HG03432 (cell line): ENCODE results near the gene SRSF3.
A peak's percentile ranks its signal among the peaks of the same experiment; 100 is the strongest.

Experiments used
- ATAC-seq: cut with Tn5 transposase; IDR thresholded peaks from one replicate; pipeline ENCODE4 v1.9.1; 2021; ENCODE audit warnings: mild to moderate bottlenecking, moderate library complexity; ENCODE audit not compliant: unreplicated experiment

Gene SRSF3

DNA sequence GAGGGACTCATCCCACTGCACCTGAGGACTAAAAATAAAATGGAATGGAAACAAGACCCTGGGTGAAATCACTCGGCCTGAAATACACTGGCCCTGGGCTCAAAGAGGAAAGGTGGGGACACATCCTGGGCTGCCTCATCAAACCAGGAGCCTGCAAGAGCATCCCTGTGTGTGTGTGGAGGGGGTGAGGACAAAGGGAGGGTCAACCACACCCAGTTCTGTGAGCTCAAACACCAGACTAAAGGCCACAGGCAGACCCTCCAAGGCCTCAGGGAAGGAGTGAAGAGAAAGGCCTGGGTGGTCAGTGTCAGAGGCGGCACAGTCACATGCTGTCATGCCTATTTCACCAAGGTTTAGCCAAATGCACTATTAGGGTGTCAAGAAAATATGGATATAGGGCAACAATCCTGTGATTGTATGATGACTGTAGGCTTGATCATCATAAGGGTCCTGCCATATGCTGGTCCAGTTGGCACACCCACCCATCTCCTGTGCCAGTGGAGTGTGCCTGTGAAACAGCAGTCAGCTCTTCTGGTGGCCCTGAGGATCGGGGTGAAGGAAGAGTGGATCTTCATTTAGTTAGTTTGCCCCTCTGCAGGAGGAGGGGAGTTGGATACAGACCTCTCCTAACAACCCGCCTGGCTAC is 28.9 kb downstream of the SRSF3 start:
- peak; percentile 13 for ATAC-seq

DNA sequence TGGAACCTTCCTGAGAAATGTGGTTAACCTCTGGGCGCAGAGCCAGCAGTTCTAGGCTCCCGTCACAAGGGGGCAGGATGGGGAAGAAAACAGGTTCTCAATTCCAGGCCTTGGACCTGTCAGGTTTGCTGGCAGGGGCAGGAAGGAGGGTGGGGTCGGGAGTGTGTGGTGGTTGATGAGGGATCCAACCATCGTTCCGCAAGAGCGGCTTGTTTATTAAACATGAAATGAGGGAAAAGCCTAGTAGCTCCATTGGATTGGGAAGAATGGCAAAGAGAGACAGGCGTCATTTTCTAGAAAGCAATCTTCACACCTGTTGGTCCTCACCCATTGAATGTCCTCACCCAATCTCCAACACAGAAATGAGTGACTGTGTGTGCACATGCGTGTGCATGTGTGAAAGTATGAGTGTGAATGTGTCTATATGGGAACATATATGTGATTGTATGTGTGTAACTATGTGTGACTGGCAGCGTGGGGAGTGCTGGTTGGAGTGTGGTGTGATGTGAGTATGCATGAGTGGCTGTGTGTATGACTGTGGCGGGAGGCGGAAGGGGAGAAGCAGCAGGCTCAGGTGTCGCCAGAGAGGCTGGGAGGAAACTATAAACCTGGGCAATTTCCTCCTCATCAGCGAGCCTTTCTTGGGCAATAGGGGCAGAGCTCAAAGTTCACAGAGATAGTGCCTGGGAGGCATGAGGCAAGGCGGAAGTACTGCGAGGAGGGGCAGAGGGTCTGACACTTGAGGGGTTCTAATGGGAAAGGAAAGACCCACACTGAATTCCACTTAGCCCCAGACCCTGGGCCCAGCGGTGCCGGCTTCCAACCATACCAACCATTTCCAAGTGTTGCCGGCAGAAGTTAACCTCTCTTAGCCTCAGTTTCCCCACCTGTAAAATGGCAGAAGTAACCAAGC is 29.6 kb downstream of the SRSF3 start:
- peak; percentile 60 for ATAC-seq

DNA sequence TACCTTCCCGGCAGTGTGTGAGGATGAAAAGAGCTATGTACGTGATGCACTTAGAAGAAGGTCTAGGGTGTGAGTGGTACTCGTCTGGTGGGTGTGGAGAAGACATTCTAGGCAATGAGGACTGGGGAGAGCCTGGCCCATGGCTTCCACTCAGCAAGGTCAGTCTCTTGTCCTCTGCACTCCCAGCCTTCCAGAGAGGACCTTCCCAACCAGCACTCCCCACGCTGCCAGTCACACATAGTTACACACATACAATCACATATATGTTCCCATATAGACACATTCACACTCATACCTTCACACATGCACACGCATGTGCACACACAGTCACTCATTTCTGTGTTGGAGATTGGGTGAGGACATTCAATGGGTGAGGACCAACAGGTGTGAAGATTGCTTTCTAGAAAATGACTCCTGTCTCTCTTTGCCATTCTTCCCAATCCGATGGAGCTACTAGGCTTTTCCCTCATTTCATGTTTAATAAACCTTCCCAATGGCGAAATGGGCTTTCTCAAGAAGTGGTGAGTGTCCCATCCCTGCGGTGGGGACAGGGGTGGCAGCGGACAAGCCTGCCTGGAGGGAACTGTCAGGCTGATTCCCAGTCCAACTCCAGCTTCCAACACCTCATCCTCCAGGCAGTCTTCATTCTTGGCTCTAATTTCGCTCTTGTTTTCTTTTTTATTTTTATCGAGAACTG is 30.4 kb downstream of the SRSF3 start:
- ATAC-seq, result no peak

DNA sequence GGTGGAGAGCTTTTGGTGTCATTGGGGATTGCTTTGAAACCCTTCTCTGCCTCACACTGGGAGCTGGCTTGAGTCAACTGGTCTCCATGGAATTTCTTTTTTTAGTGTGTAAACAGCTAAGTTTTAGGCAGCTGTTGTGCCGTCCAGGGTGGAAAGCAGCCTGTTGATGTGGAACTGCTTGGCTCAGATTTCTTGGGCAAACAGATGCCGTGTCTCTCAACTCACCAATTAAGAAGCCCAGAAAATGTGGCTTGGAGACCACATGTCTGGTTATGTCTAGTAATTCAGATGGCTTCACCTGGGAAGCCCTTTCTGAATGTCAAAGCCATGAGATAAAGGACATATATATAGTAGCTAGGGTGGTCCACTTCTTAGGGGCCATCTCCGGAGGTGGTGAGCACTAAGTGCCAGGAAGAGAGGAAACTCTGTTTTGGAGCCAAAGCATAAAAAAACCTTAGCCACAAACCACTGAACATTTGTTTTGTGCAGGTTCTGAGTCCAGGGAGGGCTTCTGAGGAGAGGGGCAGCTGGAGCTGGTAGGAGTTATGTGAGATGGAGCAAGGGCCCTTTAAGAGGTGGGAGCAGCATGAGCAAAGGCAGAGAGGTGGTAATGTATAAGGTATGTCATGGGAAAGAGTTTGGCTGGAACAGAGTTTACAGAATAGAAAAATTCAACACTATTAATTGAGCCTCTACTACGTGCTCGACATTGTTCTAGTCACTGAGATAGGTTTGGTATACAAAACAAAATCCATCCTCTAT is 31.2 kb downstream of the SRSF3 start:
- ATAC-seq, result no peak

DNA sequence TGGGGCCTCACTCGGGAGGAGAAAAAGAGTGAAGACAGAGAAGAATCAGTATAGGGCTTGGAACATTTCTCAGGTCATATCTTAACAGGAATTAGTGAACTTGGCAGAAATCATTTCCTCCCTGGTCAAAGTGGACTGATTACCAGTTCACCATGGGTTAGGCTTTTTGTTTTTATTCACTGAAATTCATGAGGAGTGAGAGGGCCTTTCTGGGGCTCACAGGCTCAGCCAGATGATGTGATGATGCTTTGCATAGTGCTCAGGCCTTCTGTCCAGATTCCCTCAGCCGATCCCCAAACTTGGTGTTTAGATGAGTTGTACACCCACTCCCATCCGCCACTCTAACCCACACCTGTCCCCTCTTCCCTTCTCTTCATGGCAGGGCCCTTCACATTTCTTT is 32.5 kb downstream of the SRSF3 start:
- no peak for ATAC-seq

DNA sequence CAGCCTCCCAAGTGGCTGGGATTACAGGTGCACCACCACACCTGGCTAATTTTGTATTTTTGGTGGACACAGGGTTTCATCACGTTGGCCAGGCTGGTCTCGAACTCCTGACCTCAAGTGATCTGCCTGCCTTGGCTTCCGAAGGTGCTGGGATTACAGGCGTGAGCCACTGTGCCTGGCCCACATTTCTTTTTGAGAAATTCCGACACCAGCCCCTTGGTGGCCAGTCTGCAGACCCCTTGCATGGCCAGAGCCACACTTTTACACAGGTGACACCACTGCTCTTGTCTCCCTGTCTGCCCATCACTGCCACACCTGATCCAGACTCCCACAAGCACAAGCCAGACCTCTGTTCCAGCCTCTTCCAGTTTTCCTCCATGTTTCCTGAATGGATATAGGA is 33.0 kb downstream of the SRSF3 start:
- no peak for ATAC-seq

DNA sequence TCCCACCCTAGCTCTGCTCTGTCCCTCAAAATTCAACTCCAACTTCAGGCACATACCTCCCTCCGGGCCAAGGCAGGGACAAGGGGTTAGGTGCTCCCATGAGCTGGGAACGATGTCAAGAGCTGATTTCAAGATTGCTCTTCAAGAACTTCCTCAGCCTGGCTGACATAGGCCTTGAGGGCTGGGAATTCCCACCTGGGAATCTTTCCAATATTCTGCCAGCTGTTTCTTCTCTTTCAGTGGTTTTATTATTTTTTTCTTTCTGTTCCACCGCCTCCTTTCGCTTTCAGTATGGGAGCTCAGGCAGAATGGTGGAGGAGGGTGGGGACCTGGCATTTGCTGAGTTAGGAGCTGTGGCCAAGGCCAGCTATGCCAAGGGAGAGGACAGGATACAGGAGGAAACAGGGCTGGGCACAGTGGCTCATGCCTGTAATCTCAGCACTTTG is 33.7 kb downstream of the SRSF3 start:
- no peak for ATAC-seq

DNA sequence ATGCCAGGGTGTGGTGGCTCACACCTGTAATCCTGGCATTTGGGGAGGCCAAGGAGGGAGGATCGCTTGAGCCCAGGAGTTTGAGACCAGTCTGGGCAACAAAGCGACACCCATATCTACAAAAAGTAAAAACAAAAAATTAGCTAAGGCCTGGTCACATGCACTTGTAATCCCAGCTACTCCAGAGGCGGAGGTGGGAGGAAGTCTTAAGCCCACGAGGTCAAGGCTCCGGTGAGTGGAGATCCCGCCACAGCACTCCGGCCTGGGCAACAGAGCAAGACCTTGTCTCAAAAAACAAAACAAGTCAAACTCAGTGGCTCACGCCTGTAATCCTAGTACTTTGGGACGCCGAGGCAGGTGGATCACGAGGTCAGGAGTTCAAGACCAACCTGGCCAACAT is 35.6 kb downstream of the SRSF3 start:
- ATAC-seq, result no peak

DNA sequence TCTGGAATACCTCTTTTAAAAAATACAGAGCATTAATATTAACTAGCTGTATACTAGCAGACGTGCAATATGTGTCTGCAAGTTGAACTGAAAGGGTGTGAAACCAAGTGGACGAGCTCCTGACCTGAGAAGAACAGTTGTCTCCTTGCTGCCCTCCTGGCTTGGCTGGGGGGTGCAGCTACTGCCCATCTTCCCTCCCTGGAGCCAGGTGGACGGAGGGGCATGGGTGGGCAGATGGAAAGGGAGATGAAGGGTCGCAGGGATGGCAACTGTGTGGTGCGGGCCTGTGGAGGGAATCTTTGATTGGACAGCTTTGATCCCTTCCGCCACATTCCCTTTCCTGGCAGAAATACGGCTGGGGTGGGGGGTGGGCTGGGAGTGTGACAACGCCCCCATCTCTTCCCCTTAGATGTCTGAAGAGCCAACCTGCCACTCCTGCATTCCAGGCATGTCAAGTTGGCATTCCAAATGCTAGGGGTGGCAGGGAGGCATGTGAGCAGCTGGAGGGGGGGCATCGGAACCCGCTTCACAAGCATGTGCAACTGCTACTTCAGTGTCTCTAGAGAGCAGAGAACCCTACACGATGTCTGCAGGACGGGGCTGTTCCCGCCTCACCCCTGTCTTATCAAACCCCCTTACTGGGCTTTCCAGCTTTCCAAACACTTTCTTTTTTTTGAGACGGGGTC is 37.3 kb downstream of the SRSF3 start:
- ATAC-seq, result no peak

DNA sequence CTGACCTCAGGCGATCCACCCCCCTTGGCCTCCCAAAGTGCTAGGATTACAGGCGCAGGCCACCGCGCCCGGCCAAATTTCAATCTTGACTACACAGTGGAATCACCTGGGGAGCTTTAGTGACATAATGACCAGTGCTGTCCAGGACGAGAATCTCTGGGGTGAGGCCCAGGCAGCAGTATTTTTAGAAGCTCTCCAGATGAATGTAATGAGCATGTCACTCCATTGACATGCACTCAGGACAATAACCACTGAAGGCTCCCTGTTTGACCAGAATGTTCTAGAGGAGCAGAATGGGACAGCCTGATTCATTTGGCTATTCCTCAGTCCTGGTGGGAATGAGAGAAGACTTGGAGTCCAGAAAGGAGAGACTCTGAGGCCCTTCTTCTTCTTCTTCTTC is 39.2 kb downstream of the SRSF3 start:
- ATAC-seq, result no peak

DNA sequence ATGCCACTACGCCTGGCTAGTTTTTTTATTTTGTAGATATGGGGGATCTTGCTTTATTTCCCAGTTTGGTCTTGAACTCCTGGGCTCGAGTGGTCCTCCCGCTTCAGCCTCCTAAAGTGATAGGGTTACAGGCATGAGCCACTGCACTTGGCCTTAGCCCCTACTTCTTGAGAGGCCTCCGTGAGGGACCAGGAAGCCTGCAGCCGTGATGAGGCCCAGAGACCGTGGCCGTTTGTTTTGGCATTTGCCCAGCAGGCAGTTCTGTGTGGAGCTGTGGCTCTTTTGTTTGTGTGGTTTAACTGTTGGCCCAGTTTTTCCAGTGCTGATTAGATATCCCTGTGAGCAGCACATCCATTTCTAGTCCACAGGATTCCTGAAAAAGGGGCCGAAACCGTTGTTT is 39.8 kb downstream of the SRSF3 start:
- ATAC-seq, result no peak

DNA sequence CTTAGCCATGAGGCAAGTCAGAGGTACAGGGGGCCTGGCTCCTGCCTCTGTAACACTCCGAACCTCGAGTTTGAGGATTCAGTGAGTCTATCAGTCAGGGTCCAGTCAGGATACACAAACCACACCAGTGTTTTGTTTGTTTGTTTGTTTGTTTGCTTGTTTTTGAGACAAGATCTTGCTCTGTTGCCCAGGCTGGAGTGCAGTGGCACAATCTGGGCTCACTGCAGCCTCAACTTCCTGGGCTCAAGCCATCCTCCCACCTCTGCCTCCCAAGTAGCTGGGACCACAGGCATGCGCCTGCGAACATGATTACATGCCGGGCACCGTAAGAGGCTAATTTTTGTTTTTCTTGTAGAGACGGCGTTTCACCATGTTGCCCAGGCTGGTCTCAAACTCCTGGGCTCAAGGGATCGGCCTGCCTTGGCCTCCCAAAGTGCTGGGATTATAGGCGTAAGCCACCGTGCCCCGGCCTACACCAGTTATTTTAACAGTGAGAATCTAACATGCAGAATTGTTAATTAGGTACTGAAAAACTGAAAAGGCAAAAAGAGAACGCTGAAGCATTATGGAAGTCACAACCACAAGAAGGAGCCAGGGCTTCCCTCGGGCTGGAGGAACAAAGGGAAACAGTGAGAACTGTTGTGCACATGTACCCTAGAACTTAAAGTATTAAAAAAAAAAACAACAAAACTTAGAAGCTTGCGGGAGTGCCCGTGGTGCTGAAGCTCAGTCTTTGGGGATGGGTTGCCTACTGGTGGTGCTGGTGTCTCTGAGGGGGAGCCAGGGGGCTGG is 40.4 kb downstream of the SRSF3 start:
- ATAC-seq, result no peak

DNA sequence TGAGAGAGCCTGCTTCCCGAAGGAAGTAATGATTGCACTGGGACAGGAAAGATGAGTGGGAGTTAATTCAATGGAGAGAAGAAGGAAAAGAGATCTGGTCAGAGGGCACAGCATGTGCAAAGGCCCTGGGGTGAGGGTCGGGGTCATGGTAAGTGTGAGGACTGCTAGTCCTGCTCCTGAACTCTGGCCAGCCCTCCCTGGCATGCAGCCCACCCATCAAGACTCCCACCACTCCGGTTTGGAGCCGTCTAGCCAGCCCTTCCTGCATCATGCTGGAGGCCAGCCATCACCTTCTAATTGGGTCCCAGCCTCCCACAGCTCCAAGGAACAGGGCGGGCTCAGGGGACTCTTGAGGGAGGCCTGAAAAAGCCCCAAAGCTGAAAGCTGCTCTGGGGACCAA is 42.1 kb downstream of the SRSF3 start:
- ATAC-seq, result no peak

DNA sequence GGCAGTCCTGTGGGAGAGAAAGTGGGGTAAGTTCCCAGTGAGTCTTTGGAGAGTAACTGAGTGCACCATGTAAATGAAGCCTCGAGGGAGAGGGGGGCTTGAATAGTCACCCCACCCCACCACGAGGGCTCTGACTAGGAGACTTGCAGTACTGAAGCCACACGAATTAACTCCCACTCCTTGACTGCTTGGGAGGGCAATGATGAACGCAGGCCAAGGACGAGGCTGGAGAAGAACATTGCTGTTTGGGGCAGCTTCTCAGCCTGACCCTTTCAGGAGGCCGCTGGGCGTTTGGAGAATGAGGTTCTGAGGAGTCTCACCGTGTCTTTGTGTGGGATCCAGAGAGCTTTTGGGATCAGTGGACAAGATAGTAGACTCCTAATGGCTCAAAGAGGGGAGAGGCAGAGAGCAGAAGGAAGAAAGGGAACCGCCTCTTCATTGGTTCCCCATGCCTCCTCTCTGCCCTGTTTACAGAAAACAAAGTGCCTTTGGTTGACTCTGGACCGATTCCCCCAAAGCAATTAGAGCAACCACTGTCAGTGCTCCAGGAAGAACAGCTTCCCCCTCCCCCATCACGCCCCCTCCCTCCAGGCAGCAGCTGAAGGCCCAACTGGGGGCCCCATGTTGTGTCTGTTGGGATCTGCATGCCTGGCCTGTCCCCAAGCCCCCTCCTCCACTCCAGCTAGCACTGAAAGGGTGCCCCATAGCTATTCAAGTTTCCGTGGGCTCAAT is 42.7 kb downstream of the SRSF3 start:
- ATAC-seq, result no peak

DNA sequence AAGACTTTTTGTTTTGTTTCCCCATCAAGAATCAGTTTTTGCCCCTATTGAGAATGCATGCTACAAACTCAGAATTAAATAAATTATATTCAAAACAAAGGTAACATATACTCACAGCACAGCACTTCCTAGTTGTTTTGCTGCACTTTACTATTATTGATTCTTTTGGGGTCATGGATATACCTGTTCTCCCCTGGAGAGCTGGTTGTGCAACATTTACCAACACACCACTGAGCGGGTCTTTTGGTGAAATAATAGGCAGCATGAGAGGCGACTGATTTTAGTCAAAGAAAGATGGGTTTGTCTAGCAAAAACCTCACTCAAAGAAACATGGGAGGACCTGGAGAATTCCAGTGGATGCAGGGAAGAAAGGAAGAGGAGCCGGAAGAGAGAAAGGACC is 44.4 kb downstream of the SRSF3 start:
- no peak for ATAC-seq

DNA sequence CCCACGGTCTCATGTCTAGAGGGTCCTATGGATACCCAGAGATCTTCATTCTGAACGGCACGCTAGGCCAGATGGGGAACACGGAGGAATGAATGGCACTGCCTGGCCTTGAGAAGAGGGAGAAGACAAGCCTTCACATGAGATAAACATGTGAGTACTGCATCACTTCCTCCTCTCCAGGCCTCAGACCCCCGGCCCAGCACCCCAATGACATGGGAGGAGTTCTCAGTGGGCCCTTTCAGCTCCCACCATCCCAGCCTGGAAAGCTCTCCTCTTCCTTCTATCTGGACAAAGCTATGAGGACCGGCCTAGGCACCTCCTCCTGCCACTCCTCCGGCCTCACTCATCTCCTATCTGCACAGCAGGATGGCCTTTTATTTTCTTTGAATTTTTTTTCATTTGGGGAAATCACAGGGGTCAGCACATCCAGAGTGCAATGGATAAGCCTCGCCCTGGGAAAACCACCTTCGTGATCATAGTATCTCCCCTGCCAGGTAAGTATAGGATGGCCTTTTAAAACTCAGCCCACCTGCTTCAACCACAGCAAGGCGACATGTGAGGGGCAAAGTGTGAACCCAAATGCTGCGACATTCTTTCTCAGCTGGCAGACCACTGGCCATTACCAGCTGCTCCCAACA is 45.1 kb downstream of the SRSF3 start:
- ATAC-seq, result no peak

DNA sequence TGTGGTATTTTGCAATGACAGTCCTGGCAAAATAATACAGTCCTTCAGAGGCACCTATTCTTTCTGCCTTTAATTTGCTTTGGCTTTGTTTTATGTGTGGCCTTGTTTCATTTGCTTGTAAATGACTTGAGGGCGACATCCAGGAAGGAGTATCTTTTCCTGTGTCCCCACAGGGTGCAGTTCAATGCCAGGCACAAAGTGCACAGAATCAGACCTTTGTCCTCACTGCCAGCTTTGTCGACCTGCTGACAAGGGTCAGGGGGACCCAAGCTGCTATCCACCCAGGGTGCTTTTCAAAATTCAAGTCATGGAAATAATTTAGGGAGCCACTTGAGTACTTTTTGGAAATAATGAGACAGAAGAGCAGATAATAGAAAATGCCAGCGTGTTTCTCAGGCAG is 47.4 kb downstream of the SRSF3 start:
- ATAC-seq, result no peak
